Measurements from ENCODE around the gene HOXD1.

HOXD1 gene

GRCh38 chr2:176239031-176239430, 50.6 kb downstream of the HOXD1 start:
- no peak for DNase-seq (ENCODE audit: low read depth in 2 of 2, low spot score in 1 of 2)

GRCh38 chr2:176240301-176240700, 51.8 kb downstream of the HOXD1 start:
- no peak for DNase-seq (ENCODE audit: low read depth in 2 of 2, low spot score in 1 of 2)
